Chondrocyte (in vitro differentiated cells): ENCODE data around the gene CHM. TPM values are rescaled to one million over a fixed set of nuclear protein-coding genes. Genes with fewer than 3 reads are reported as not detected.
A peak's percentile ranks its signal among the peaks of the same experiment; 100 is the strongest.

Source experiments
- DNase-seq: peaks from one replicate; pipeline ENCODE4 v3.0.0; 2021; ENCODE audit warnings: mixed read lengths, low spot score
- H3K27ac Mint-ChIP-seq: one replicate; pipeline ENCODE4 v1.8.0; 2021; ENCODE audit warnings: mild to moderate bottlenecking, moderate library complexity, mixed read lengths; ENCODE audit not compliant: unreplicated experiment
- H3K27me3 Mint-ChIP-seq: 2 replicates; pipeline ENCODE4 v1.8.0; 2021; ENCODE audit warnings: low read depth, mixed read lengths
- H3K36me3 Mint-ChIP-seq: 2 replicates; pipeline ENCODE4 v1.8.0; 2021; ENCODE audit warnings: low read depth, mixed read lengths
- H3K4me1 Mint-ChIP-seq: 2 replicates; pipeline ENCODE4 v1.8.0; 2021; ENCODE audit warnings: low read depth, mild to moderate bottlenecking, mixed read lengths
- H3K4me3 Mint-ChIP-seq: one replicate; pipeline ENCODE4 v1.8.0; 2021; ENCODE audit warnings: mild to moderate bottlenecking, moderate library complexity, mixed read lengths; ENCODE audit not compliant: unreplicated experiment
- H3K9me3 Mint-ChIP-seq: 2 replicates; pipeline ENCODE4 v1.8.0; 2021; ENCODE audit warnings: low read depth, mixed read lengths
- microRNA-seq: library from miRNA; unstranded; fragments of <30 nt; microRNA quantifications from one replicate; pipeline ENCODE4 v1.2.0, GENCODE V29; 2020; ENCODE audit warnings: borderline number of aligned reads
- total RNA-seq: library from RNA; stranded (reverse); gene quantifications from 3 replicates; pipeline ENCODE4 v1.2.1, GENCODE V29; 2021
- TF ChIP-seq, protein P1 (sequence below): fragments of 200-600 bp; sonication (generic); IDR thresholded peaks from 2 replicates; pipeline ENCODE4 v1.5.0; 2021; ENCODE audit warnings: antibody characterized with exemption, mild to moderate bottlenecking, moderate library complexity

CHM gene
- total RNA-seq, 1 donor from 2014 or later: 55.1 TPM

GRCh38 chrX:85836868-85837267 is 210.5 kb downstream of the CHM start:
- no peak for DNase-seq
- Mint-ChIP-seq H3K4me1 (no peaks in the 10 kb centered on the region), H3K27ac (no peak overlapping the region), H3K36me3 (no peaks in the 10 kb centered on the region), H3K9me3 (no peaks in the 10 kb centered on the region), H3K27me3 (peaks cover 3% of the 10 kb centered on the region), H3K4me3 (no peak overlapping the region)
- TF ChIP-seq, protein P1, sequence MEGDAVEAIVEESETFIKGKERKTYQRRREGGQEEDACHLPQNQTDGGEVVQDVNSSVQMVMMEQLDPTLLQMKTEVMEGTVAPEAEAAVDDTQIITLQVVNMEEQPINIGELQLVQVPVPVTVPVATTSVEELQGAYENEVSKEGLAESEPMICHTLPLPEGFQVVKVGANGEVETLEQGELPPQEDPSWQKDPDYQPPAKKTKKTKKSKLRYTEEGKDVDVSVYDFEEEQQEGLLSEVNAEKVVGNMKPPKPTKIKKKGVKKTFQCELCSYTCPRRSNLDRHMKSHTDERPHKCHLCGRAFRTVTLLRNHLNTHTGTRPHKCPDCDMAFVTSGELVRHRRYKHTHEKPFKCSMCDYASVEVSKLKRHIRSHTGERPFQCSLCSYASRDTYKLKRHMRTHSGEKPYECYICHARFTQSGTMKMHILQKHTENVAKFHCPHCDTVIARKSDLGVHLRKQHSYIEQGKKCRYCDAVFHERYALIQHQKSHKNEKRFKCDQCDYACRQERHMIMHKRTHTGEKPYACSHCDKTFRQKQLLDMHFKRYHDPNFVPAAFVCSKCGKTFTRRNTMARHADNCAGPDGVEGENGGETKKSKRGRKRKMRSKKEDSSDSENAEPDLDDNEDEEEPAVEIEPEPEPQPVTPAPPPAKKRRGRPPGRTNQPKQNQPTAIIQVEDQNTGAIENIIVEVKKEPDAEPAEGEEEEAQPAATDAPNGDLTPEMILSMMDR: no peak

GRCh38 chrX:85828771-85829170 is 218.6 kb downstream of the CHM start:
- TF ChIP-seq, protein P1: no peak
- Mint-ChIP-seq H3K9me3 (peaks cover 15% of the 10 kb centered on the region), H3K4me1 (no peaks in the 10 kb centered on the region), H3K27ac (no peak overlapping the region), H3K27me3 (peaks cover 6% of the 10 kb centered on the region), H3K36me3 (no peaks in the 10 kb centered on the region), H3K4me3 (no peak overlapping the region)
- DNase-seq: no peak

GRCh38 chrX:85815203-85815751 is 232.1 kb downstream of the CHM start:
- H3K36me3 Mint-ChIP-seq: no peaks in the 10 kb centered on the region
- TF ChIP-seq, protein P1: no peak
- no peak overlapping the region for H3K27ac Mint-ChIP-seq
- H3K9me3 Mint-ChIP-seq: peaks cover 25% of the 10 kb centered on the region
- H3K27me3 Mint-ChIP-seq: no peaks in the 10 kb centered on the region
- no peak for DNase-seq
- H3K4me1 Mint-ChIP-seq: no peaks in the 10 kb centered on the region
- no peak overlapping the region for H3K4me3 Mint-ChIP-seq

Small RNA genes lying within 50 kb of the gene (microRNA-seq; reads per million reads assigned to microRNA genes)
- not detected for gene MIR1321
- 10,902 reads per million, percentile 95 among the genes with 10 or more reads in this experiment for gene MIR361

Other genes with a start within 250 kb of the CHM start
- not detected in 3 replicates for gene DACH2, start 100.9 kb upstream of the CHM start, total RNA-seq